ENCODE measurements around the gene TTLL9.
A peak's percentile ranks its signal among the peaks of the same experiment; 100 is the strongest.

Gene TTLL9

GRCh38 chr20:31869673-31869941 is 827 bp upstream of the TTLL9 start:
- H3K9me3 ChIP-seq: no peaks in the 10 kb centered on the region
- peak overlapping the region; percentile 50 for H3K4me3 ChIP-seq
- H3K36me3 ChIP-seq (replicated peaks): no peaks in the 10 kb centered on the region
- H3K4me1 ChIP-seq: peaks cover 6% of the 10 kb centered on the region
- in situ Hi-C loops (cut with MboI; ENCODE audit: low sequenced_read_pairs): no loop called here
- no peak for DNase-seq (ENCODE audit: low spot score in 2 of 2)
- no peaks in the 10 kb centered on the region for H3K27me3 ChIP-seq (ENCODE audit: low read depth)

GRCh38 chr20:31870726-31871617 is 538 bp downstream of the TTLL9 start:
- Histone ChIP-seq H3K27me3 (ENCODE audit: low read depth) (no peaks in the 10 kb centered on the region), H3K4me1 (peaks cover 6% of the 10 kb centered on the region), H3K9me3 (no peaks in the 10 kb centered on the region), H3K36me3 (replicated peaks) (no peaks in the 10 kb centered on the region), H3K4me3 (peak overlapping the region; percentile 50)
- DNase-seq (ENCODE audit: low spot score in 2 of 2): peak in 1 of 2 experiments; percentile 37
- in situ Hi-C loops (cut with MboI; ENCODE audit: low sequenced_read_pairs): no loop called here

DNA sequence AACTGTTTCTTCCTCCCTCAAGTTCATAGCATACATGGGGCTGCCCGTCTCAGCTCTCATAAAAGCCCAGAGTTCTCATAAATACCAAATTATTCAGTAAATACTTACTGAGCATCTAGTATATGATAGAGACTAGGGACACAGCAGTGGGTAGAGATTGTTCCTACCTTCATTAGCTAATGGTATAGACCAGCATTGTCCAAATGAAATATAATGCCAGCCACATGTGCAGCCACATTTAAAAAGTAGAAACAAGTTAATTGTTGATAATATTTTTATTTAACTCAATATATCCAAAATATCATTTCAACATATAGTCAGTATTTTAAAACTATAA is 1.2 kb downstream of the TTLL9 start:
- H3K27me3 ChIP-seq (ENCODE audit: low read depth): no peaks in the 10 kb centered on the region
- in situ Hi-C loops (cut with MboI; ENCODE audit: low sequenced_read_pairs): no loop called here
- H3K36me3 ChIP-seq (replicated peaks): no peaks in the 10 kb centered on the region
- no peak overlapping the region for H3K4me3 ChIP-seq
- DNase-seq (ENCODE audit: low spot score in 2 of 2): no peak
- peaks cover 6% of the 10 kb centered on the region for H3K4me1 ChIP-seq
- no peaks in the 10 kb centered on the region for H3K9me3 ChIP-seq

- no peaks in the 10 kb centered on the region for H3K27me3 ChIP-seq (ENCODE audit: low read depth)
- peaks cover 6% of the 10 kb centered on the region for H3K4me1 ChIP-seq
- DNase-seq (ENCODE audit: low spot score in 2 of 2): no peak
- no peak overlapping the region for H3K4me3 ChIP-seq
- no peaks in the 10 kb centered on the region for H3K36me3 ChIP-seq (replicated peaks)
- in situ Hi-C loops (cut with MboI; ENCODE audit: low sequenced_read_pairs): no loop called here
- no peaks in the 10 kb centered on the region for H3K9me3 ChIP-seq
Measured at GRCh38 chr20:31872406-31872805, 2.0 kb downstream of the TTLL9 start.

DNA sequence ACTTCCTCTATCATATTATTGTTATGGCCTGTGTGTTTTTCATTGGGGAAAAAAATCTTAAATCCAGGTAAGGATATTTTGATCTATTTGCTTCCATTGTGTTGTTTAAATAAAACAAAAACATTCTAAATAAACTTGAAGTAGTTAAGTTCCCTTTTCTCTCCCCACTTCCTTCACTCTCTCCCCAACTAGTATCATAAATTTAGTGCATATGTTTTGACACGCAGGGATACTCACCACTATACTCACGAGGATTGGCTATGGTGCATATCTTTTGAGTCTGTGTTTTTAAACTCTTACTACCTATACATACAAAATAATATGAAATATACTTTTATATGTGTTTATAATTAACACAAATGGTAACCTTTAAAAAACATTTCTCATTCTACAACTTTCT is 5.2 kb downstream of the TTLL9 start:
- in situ Hi-C loops (cut with MboI; ENCODE audit: low sequenced_read_pairs): no loop called here
- Histone ChIP-seq H3K4me1 (no peaks in the 10 kb centered on the region; the same call in 1 of the 2 replicates), H3K4me3 (no peak overlapping the region), H3K36me3 (replicated peaks) (no peaks in the 10 kb centered on the region), H3K27me3 (ENCODE audit: low read depth) (no peaks in the 10 kb centered on the region), H3K9me3 (no peaks in the 10 kb centered on the region)
- no peak for DNase-seq (ENCODE audit: low spot score in 2 of 2)

- Histone ChIP-seq H3K27me3 (ENCODE audit: low read depth) (no peaks in the 10 kb centered on the region), H3K36me3 (replicated peaks) (no peaks in the 10 kb centered on the region), H3K4me3 (no peak overlapping the region), H3K4me1 (no peaks in the 10 kb centered on the region), H3K9me3 (no peaks in the 10 kb centered on the region)
- in situ Hi-C loops (cut with MboI; ENCODE audit: low sequenced_read_pairs): no loop called here
- DNase-seq (ENCODE audit: low spot score in 2 of 2): no peak
Measured at GRCh38 chr20:31877684-31878083, 7.2 kb downstream of the TTLL9 start.

GRCh38 chr20:31879143-31879987 is 8.9 kb downstream of the TTLL9 start:
- H3K4me3 ChIP-seq: peak overlapping the region; percentile 41
- in situ Hi-C loops (cut with MboI; ENCODE audit: low sequenced_read_pairs): no loop called here
- no peaks in the 10 kb centered on the region for H3K4me1 ChIP-seq
- DNase-seq (ENCODE audit: low spot score in 2 of 2): peak; percentile 79 to 93
- no peaks in the 10 kb centered on the region for H3K27me3 ChIP-seq (ENCODE audit: low read depth)
- H3K36me3 ChIP-seq (replicated peaks): no peaks in the 10 kb centered on the region
- H3K9me3 ChIP-seq: 0 out of 2 replicates have a peak, but pooled peaks cover 2% of the 10 kb centered on the region

DNA sequence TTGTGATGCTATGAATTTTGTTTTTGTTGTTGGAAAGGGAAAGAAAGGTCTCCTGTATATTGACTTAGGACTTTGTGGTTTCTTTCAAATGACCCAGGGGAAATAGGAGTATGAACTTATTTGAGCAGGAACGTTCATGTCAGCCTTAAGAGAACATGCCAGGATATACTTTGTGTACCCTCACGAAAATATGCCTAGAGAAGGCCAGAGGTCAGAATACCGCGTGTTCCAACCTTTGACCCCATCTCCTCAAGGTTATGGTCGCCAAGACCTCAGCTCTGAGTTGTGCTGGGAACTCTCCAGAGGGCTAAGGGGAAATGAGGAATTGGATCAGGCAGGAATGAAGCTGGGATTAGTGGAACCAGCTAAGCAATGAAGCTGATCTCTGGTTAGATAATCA is 11.5 kb downstream of the TTLL9 start:
- in situ Hi-C loops (cut with MboI; ENCODE audit: low sequenced_read_pairs): no loop called here

DNA sequence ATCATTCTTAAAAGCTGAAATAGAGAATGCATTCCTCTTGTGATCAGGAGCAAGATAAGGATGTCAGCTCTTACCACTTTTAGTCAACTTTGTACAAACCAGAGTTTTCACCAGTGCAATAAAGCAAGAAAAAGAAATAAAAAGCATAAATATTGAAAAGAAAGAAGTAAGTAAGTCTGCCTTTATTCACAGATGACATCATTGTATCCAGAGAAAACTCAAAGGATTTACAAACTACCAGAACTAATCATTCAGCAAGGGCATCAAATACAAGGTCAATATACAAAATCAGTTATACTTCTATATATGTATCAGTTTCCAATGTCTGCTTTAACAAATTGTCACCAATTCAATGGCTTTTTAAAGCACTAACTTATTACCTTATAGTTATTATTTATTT is 13.4 kb downstream of the TTLL9 start:
- DNase-seq (ENCODE audit: low spot score in 2 of 2): no peak
- H3K9me3 ChIP-seq: 0 out of 2 replicates have a peak, but pooled peaks cover 2% of the 10 kb centered on the region
- no peaks in the 10 kb centered on the region for H3K4me1 ChIP-seq
- in situ Hi-C loops (cut with MboI; ENCODE audit: low sequenced_read_pairs): no loop called here
- no peaks in the 10 kb centered on the region for H3K36me3 ChIP-seq (replicated peaks)
- H3K27me3 ChIP-seq (ENCODE audit: low read depth): no peaks in the 10 kb centered on the region
- H3K4me3 ChIP-seq: no peak overlapping the region

More for the DNA sequence above, 11.5 kb downstream of the TTLL9 start:
- H3K4me3 ChIP-seq: no peak overlapping the region
- H3K4me1 ChIP-seq: no peaks in the 10 kb centered on the region
- no peaks in the 10 kb centered on the region for H3K36me3 ChIP-seq (replicated peaks)
- H3K9me3 ChIP-seq: 0 out of 2 replicates have a peak, but pooled peaks cover 2% of the 10 kb centered on the region
- DNase-seq (ENCODE audit: low spot score in 2 of 2): no peak
- no peaks in the 10 kb centered on the region for H3K27me3 ChIP-seq (ENCODE audit: low read depth)

DNA sequence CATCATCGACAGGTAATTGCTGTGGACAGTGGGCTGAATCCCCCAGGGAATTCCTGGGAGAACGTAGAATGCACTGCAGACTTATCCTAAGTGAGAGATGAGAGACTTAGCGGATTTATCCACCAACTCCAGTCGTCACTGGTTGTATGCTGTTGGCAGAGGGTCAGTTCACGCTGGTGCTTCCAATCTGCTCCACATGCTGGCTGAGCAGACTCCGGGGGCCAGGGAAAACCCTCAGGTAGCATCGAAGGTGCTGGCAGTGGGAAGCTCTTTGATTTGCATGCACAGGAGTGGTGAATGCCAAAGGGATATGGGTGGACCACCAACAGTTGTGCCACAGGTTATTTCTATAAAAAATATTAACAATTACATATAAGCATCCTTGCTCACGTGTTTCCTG is 20.2 kb downstream of the TTLL9 start:
- H3K4me3 ChIP-seq: no peak overlapping the region
- no peaks in the 10 kb centered on the region for H3K36me3 ChIP-seq (replicated peaks)
- in situ Hi-C loops (cut with MboI; ENCODE audit: low sequenced_read_pairs): no loop called here
- DNase-seq (ENCODE audit: low spot score in 2 of 2): no peak
- H3K4me1 ChIP-seq: no peaks in the 10 kb centered on the region
- H3K9me3 ChIP-seq: no peaks in the 10 kb centered on the region
- no peaks in the 10 kb centered on the region for H3K27me3 ChIP-seq (ENCODE audit: low read depth)

- no peaks in the 10 kb centered on the region for H3K36me3 ChIP-seq (replicated peaks)
- H3K9me3 ChIP-seq: no peaks in the 10 kb centered on the region
- no peaks in the 10 kb centered on the region for H3K4me1 ChIP-seq
- in situ Hi-C loops (cut with MboI; ENCODE audit: low sequenced_read_pairs): no loop called here
- no peak for DNase-seq (ENCODE audit: low spot score in 2 of 2)
- H3K27me3 ChIP-seq (ENCODE audit: low read depth): no peaks in the 10 kb centered on the region
- no peak overlapping the region for H3K4me3 ChIP-seq
Measured at GRCh38 chr20:31894980-31895675, 24.7 kb downstream of the TTLL9 start.

DNA sequence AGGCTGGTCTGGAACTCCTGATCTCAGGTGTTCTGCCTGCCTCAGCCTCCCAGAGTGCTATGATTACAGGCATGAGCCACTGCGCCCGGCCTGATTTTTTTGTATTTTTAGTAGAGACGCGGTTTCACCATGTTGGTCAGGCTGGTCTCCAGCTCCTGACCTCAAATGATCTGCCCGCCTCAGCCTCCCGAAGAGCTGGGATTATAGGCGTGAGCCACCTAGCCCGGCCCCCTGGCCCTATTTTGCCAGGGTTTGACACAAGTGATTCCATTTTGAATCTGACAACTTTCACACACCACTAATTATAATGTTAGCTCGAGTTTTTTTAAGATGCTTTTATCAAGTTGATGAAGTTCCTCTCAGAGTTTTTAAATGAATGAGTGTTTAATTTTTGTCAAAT is 25.6 kb downstream of the TTLL9 start:
- DNase-seq (ENCODE audit: low spot score in 2 of 2): no peak
- H3K9me3 ChIP-seq: no peaks in the 10 kb centered on the region
- no peak overlapping the region for H3K4me3 ChIP-seq
- H3K36me3 ChIP-seq (replicated peaks): no peaks in the 10 kb centered on the region
- no peaks in the 10 kb centered on the region for H3K4me1 ChIP-seq
- no peaks in the 10 kb centered on the region for H3K27me3 ChIP-seq (ENCODE audit: low read depth)
- in situ Hi-C loops (cut with MboI; ENCODE audit: low sequenced_read_pairs): no loop called here

- Histone ChIP-seq H3K4me3 (no peak overlapping the region), H3K36me3 (replicated peaks) (no peaks in the 10 kb centered on the region), H3K4me1 (no peaks in the 10 kb centered on the region), H3K9me3 (no peaks in the 10 kb centered on the region), H3K27me3 (ENCODE audit: low read depth) (no peaks in the 10 kb centered on the region)
- in situ Hi-C loops (cut with MboI; ENCODE audit: low sequenced_read_pairs): no loop called here
- no peak for DNase-seq (ENCODE audit: low spot score in 2 of 2)
Measured at GRCh38 chr20:31897541-31897940, 27.1 kb downstream of the TTLL9 start.

DNA sequence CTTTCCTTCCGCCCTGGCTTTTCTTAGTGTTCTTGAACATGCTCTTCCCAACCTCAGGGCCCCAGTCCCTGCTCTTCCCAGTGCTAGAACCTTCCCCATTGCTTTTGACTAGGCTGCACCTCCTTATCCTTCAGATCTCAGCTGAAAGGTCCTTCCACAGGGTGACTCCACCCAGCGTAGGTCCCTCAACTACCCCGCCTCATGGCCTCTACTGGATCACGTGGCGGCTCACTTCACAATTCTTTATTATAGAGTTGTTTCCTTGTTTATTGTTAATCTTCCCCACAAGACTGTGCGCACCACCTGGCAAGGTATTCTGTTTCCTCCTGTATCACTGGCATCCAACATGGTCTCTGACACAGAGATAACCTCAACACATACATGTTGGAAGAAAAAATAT is 31.2 kb downstream of the TTLL9 start:
- no peaks in the 10 kb centered on the region for H3K4me1 ChIP-seq
- H3K9me3 ChIP-seq: no peaks in the 10 kb centered on the region
- H3K27me3 ChIP-seq (ENCODE audit: low read depth): no peaks in the 10 kb centered on the region
- DNase-seq (ENCODE audit: low spot score in 2 of 2): no peak
- in situ Hi-C loops (cut with MboI; ENCODE audit: low sequenced_read_pairs): no loop called here
- no peaks in the 10 kb centered on the region for H3K36me3 ChIP-seq (replicated peaks)
- no peak overlapping the region for H3K4me3 ChIP-seq

Measured in HAP-1 (cell line).